DND-41 (cell line): ENCODE data around the gene PI4KA.
"Not testable (repeated sequence)": the region's sequence is repeated elsewhere in the genome, so short reads cannot be mapped to it uniquely, and the experiment has no call there.

Source experiments
- ATAC-seq: fragments of 200-7000 bp; cut with Tn5 transposase; 3 replicates; pipeline ENCODE4 v1.9.1; 2021; ENCODE audit warnings: low read depth; ENCODE audit not compliant: insufficient read depth
- DNase-seq: peaks from one replicate; pipeline ENCODE4 v3.0.0-alpha.2; 2020
- H2AFZ ChIP-seq: 2 replicates; pipeline ENCODE4 v1.6.0; 2012; ENCODE audit warnings: low read depth, low read length
- H3K27ac ChIP-seq: 2 replicates; pipeline ENCODE4 v1.5.1; 2012; ENCODE audit warnings: low read length, inconsistent platforms
- H3K27me3 ChIP-seq: fragments of 200-600 bp; sonication (generic); 2 replicates; pipeline ENCODE4 v1.6.0; 2012; ENCODE audit warnings: low read length, mild to moderate bottlenecking, inconsistent platforms; ENCODE audit not compliant: insufficient read depth, poor library complexity
- H3K36me3 ChIP-seq: 2 replicates; pipeline ENCODE4 v1.5.1; 2012; ENCODE audit warnings: low read length, inconsistent platforms; ENCODE audit not compliant: insufficient read depth
- H3K4me1 ChIP-seq: 2 replicates; pipeline ENCODE4 v1.5.1; 2012; ENCODE audit warnings: mild to moderate bottlenecking, low read length; ENCODE audit not compliant: insufficient read depth
- H3K4me2 ChIP-seq: 2 replicates; pipeline ENCODE4 v1.6.0; 2012; ENCODE audit warnings: mild to moderate bottlenecking, moderate library complexity, low read length, inconsistent platforms; ENCODE audit not compliant: insufficient read depth
- H3K4me3 ChIP-seq, 2 experiments: fragments of 200-600 bp in 1 of 2; shearing (Covaris generic) in 1 of 2; 2 replicates each; pipeline ENCODE4 v1.5.1; 2012 to 2016; ENCODE audit warnings: inconsistent platforms in 2 of 2, low read length in 2 of 2, mild to moderate bottlenecking in 2 of 2, low read depth in 1 of 2, moderate library complexity in 1 of 2
- H3K79me2 ChIP-seq: 2 replicates; pipeline ENCODE4 v1.6.0; 2012; ENCODE audit warnings: low read length, inconsistent platforms; ENCODE audit not compliant: insufficient read depth
- H3K9ac ChIP-seq: 2 replicates; pipeline ENCODE4 v1.6.0; 2012; ENCODE audit warnings: low read depth, mild to moderate bottlenecking, inconsistent platforms, low read length, moderate library complexity
- H3K9me3 ChIP-seq: 2 replicates; pipeline ENCODE4 v1.5.1; 2012; ENCODE audit warnings: low read length, moderate library complexity, mild to moderate bottlenecking, inconsistent platforms; ENCODE audit not compliant: insufficient read depth, severe bottlenecking
- H4K20me1 ChIP-seq: 2 replicates; pipeline ENCODE4 v1.6.0; 2012; ENCODE audit warnings: low read length; ENCODE audit not compliant: insufficient read depth
- CTCF ChIP-seq: IDR thresholded peaks from 2 replicates; pipeline ENCODE4 v1.5.1; 2012; ENCODE audit warnings: borderline replicate concordance, low read length, moderate library complexity, mild to moderate bottlenecking; ENCODE audit not compliant: poor library complexity, severe bottlenecking; ENCODE audit errors: extremely low read depth
- EZH2 ChIP-seq: IDR thresholded peaks from 3 replicates; pipeline ENCODE4 v1.6.1; 2012; ENCODE audit warnings: borderline replicate concordance, low read depth, mild to moderate bottlenecking, moderate library complexity, low read length, inconsistent platforms; ENCODE audit not compliant: severe bottlenecking

Gene PI4KA

DNA sequence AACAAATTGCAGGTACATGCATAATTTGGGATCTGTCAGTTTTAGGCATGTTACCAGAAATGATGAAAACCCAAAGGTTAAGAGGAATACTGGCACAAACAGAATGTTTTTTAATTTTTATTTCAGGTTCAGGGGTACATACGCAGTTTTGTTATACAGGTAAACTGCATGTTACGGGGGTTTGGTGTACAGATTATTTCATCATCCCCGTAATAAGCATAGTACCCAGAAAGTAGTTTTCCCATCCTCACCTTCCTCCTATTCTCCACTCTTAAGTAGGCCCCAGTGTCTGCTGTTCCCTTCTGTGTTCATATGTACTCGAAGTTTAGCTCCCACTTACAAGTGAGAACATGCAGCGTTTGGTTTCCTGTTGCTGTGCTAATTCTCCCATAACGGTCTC, 33.0 kb downstream of the PI4KA start:
- no peaks in the 10 kb centered on the region for H3K79me2 ChIP-seq
- H3K27ac ChIP-seq: no peak overlapping the region
- no peak for ATAC-seq
- no peaks in the 10 kb centered on the region for H3K4me1 ChIP-seq
- H3K4me3 ChIP-seq: no peak overlapping the region
- no peaks in the 10 kb centered on the region for H3K9me3 ChIP-seq
- TF ChIP-seq CTCF (no peak), EZH2 (no peak)
- H3K27me3 ChIP-seq: no peaks in the 10 kb centered on the region
- no peak overlapping the region for H3K4me2 ChIP-seq
- no peaks in the 10 kb centered on the region for H4K20me1 ChIP-seq
- H3K36me3 ChIP-seq: peaks cover 55% of the 10 kb centered on the region
- DNase-seq: no peak
- no peak overlapping the region for H2AFZ ChIP-seq
- H3K9ac ChIP-seq: no peak overlapping the region

- H3K36me3 ChIP-seq: peaks cover 55% of the 10 kb centered on the region
- not testable (repeated sequence) for H3K9ac ChIP-seq, H4K20me1 ChIP-seq, H3K27me3 ChIP-seq, DNase-seq, H3K79me2 ChIP-seq, H3K4me2 ChIP-seq, H3K4me3 ChIP-seq, H3K27ac ChIP-seq, ATAC-seq, H3K4me1 ChIP-seq, H2AFZ ChIP-seq, H3K9me3 ChIP-seq
Observed at GRCh38 chr22:20825216-20825615, 33.4 kb downstream of the PI4KA start.

DNA sequence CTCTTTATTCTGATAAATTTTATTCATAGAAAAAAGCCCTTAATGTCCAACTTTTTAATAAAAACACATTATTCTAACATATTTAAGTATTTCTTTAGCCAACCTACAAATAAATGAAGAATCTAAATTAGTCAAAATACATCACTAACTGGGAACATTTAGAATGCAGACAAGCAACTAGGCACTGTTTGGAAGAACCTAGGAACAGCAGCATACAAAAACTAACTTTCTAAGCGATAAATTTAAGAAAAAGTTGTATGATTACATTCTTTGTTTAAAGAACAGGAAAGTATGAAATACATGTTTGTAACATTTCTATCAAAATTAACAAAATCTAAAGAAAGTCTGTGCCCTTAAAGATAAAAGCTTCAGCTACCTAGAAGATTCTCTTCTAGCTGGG, 35.3 kb downstream of the PI4KA start:
- ATAC-seq (no peak), DNase-seq (no peak)
- Histone ChIP-seq H3K9me3 (no peaks in the 10 kb centered on the region), H3K4me3 (no peak overlapping the region), H3K4me2 (no peak overlapping the region), H3K27ac (no peak overlapping the region), H3K9ac (no peak overlapping the region), H3K36me3 (peaks cover 64% of the 10 kb centered on the region), H3K79me2 (no peaks in the 10 kb centered on the region), H3K4me1 (no peaks in the 10 kb centered on the region), H3K27me3 (no peaks in the 10 kb centered on the region), H2AFZ (no peak overlapping the region), H4K20me1 (no peaks in the 10 kb centered on the region)
- TF ChIP-seq CTCF (no peak), EZH2 (no peak)

GRCh38 chr22:20822240-20822639, 36.4 kb downstream of the PI4KA start:
- Histone ChIP-seq H3K9me3 (no peaks in the 10 kb centered on the region), H3K4me3 (no peak overlapping the region), H2AFZ (no peak overlapping the region), H3K79me2 (no peaks in the 10 kb centered on the region), H3K4me2 (no peak overlapping the region), H3K4me1 (no peaks in the 10 kb centered on the region), H3K27me3 (no peaks in the 10 kb centered on the region), H4K20me1 (no peaks in the 10 kb centered on the region), H3K9ac (no peak overlapping the region), H3K27ac (no peak overlapping the region), H3K36me3 (peaks cover 72% of the 10 kb centered on the region)
- no peak for DNase-seq
- ATAC-seq: no peak
- TF ChIP-seq CTCF: no peak

DNA sequence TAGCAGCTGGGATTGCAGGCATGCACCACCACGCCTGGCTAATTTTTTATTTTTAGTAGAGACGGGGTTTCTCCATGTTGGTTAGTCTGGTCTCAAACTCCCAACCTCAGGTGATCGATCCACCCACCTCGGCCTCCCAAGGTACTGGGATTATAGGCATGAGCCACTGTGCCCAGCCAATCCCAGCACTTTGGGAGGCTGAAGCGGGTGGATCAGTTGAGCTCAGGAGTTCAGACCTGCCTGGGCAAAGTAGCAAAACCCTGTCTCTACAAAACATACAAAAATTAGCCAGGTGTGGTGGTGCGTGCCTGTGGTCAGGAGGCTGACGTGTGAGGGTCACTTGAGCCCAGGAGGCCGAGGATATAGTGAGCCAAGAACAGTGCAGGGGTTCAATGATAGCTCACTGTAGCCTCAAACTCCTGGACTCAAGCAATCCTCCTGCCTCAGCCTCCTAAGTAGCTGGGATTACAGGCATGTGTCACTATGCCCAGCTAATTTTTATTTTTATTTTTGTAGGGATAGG, 36.8 kb downstream of the PI4KA start:
- not testable (repeated sequence) for H3K4me3 ChIP-seq, H3K4me1 ChIP-seq, H3K27me3 ChIP-seq, H3K9ac ChIP-seq, ATAC-seq, H3K79me2 ChIP-seq, H3K4me2 ChIP-seq, H3K27ac ChIP-seq, DNase-seq, H3K9me3 ChIP-seq, H2AFZ ChIP-seq, H4K20me1 ChIP-seq
- peaks cover 77% of the 10 kb centered on the region for H3K36me3 ChIP-seq
